ENCODE results near the gene DACH2.

Gene DACH2

DNA sequence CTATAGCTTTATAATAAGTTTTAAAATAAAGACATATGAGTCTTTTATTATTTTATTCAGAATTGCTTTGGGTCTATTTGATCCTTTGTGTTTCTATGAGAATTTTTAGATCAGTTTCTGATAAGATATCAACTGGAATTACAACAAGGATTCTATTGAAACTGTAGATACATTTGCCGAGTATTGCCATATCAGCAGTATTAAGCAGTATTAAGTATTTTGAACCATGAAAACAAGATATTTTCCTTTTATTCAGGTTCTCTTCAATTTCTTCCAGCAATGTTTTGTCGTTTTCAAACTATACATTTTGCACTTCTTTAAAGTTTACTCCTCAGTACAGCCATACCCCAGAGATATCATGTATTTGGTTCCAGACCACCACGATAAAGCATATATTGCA lies 598.8 kb downstream of the DACH2 start:
- in situ Hi-C loops (cut with MboI; ENCODE audit: low sequenced_read_pairs) = no loop called here

GRCh38 chrX:86805241-86805640 lies 657.0 kb downstream of the DACH2 start:
- in situ Hi-C loops (cut with MboI; ENCODE audit: low sequenced_read_pairs) = no loop called here

- in situ Hi-C loops (cut with MboI; ENCODE audit: low sequenced_read_pairs) = no loop called here
These were observed 658.5 kb downstream of the DACH2 start for GRCh38 chrX:86806786-86807185.

GRCh38 chrX:86809651-86810050 lies 661.4 kb downstream of the DACH2 start:
- in situ Hi-C loops (cut with MboI; ENCODE audit: low sequenced_read_pairs) = no loop called here

GRCh38 chrX:86829786-86830185 lies 681.5 kb downstream of the DACH2 start:
- in situ Hi-C loops (cut with MboI; ENCODE audit: low sequenced_read_pairs) = no loop called here

GRCh38 chrX:86830685-86831084 lies 682.4 kb downstream of the DACH2 start:
- in situ Hi-C loops (cut with MboI; ENCODE audit: low sequenced_read_pairs) = no loop called here

DNA sequence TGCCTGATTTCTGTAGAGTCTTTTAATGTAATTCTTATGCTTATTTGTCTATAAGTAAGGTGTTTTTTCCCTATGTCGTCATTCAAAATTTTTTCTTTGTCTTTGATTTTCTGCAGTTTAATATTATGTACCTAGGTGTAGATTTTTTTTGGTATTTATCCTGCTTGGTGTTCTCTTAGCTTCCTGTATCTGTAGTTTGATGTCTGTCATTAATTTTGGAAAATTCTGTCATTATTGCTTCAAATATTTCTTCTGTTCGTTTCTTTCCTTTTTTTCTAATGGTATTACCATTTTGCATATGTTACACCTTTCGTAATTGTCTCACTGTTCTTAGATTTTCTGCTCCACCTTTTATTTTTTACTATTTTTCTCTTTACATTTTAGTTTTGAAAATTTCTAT lies 696.9 kb downstream of the DACH2 start:
- in situ Hi-C loops (cut with MboI; ENCODE audit: low sequenced_read_pairs) = no loop called here
